Measurements from ENCODE around the gene LAMC2. TPM values are rescaled to one million over a fixed set of nuclear protein-coding genes. Genes with fewer than 3 reads are reported as not detected.
A peak's percentile ranks its signal among the peaks of the same experiment; 100 is the strongest.

LAMC2 gene
- total and polyA plus RNA-seq, 7 donors = 0.25 to 1.3 (median 0.99) TPM

DNA sequence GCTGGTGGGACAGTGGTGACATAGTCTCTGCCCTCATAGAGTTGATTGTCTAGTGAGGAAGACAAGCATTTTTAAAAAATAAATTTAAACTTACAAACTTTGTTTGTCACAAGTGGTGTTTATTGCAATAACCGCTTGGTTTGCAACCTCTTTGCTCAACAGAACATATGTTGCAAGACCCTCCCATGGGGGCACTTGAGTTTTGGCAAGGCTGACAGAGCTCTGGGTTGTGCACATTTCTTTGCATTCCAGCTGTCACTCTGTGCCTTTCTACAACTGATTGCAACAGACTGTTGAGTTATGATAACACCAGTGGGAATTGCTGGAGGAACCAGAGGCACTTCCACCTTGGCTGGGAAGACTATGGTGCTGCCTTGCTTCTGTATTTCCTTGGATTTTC is 58.4 kb downstream of the LAMC2 start:
- Histone ChIP-seq H3K9me3 (no peaks in the 10 kb centered on the region), H3K27ac (peak overlapping the region; percentile 39)

DNA sequence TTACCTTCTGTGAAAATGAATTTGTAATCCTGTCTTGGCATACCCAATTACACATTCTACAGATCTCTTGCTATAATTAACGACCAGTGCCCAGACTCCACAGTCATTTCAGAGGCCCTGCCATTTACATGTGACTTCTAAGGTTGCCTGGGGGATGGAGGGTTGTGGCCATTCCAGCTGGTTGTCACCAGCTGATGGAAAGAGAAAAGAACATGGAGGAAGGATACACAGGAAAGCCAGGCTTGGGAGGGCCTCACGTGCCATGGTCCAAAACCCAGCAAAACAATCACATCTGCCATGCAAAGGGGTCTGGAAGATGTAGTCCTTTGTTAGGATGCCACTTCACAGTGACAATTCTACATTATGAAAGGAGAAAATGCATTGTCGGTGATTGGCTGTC is 59.3 kb downstream of the LAMC2 start:
- DNase-seq = no peak
- Histone ChIP-seq H3K4me3 (no peak overlapping the region), H3K27ac (no peak overlapping the region), H3K4me1 (no peaks in the 10 kb centered on the region), H3K27me3 (ENCODE audit: insufficient read depth in 3 of 3, low read length in 2 of 3) (no peaks in the 10 kb centered on the region), H3K36me3 (ENCODE audit: insufficient read depth in 1 of 2, low read depth in 1 of 2) (no peaks in the 10 kb centered on the region), H3K9me3 (no peaks in the 10 kb centered on the region)
- 93 to 98% (median 94%) methylated on average over 3 of the region's 3 CpGs for WGBS, 3 donors
- TF ChIP-seq, protein P1, sequence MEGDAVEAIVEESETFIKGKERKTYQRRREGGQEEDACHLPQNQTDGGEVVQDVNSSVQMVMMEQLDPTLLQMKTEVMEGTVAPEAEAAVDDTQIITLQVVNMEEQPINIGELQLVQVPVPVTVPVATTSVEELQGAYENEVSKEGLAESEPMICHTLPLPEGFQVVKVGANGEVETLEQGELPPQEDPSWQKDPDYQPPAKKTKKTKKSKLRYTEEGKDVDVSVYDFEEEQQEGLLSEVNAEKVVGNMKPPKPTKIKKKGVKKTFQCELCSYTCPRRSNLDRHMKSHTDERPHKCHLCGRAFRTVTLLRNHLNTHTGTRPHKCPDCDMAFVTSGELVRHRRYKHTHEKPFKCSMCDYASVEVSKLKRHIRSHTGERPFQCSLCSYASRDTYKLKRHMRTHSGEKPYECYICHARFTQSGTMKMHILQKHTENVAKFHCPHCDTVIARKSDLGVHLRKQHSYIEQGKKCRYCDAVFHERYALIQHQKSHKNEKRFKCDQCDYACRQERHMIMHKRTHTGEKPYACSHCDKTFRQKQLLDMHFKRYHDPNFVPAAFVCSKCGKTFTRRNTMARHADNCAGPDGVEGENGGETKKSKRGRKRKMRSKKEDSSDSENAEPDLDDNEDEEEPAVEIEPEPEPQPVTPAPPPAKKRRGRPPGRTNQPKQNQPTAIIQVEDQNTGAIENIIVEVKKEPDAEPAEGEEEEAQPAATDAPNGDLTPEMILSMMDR (IDR thresholded peaks at IDR 0.05) = no peak
- intact Hi-C loops (cut with DNase I) = no loop called here
- ATAC-seq = no peak

More for the DNA sequence above, 58.4 kb downstream of the LAMC2 start:
- TF ChIP-seq, protein P1 (IDR thresholded peaks at IDR 0.05) = no peak
- peak; percentile 42 to 57 (median 45) for ATAC-seq
- intact Hi-C loops (cut with DNase I) = no loop called here
- no peak overlapping the region for H3K4me3 ChIP-seq
- no peaks in the 10 kb centered on the region for H3K36me3 ChIP-seq (ENCODE audit: insufficient read depth in 1 of 2, low read depth in 1 of 2)
- H3K4me1 ChIP-seq = no peaks in the 10 kb centered on the region
- 44 to 47% (median 46%) methylated on average over 1 of the region's 1 CpG for WGBS, 3 donors
- peak; percentile 88 to 92 for DNase-seq
- peaks cover 0 to under 1% (median 0%) of the 10 kb centered on the region in 3 donors for H3K27me3 ChIP-seq (ENCODE audit: insufficient read depth in 3 of 3, low read length in 2 of 3)

DNA sequence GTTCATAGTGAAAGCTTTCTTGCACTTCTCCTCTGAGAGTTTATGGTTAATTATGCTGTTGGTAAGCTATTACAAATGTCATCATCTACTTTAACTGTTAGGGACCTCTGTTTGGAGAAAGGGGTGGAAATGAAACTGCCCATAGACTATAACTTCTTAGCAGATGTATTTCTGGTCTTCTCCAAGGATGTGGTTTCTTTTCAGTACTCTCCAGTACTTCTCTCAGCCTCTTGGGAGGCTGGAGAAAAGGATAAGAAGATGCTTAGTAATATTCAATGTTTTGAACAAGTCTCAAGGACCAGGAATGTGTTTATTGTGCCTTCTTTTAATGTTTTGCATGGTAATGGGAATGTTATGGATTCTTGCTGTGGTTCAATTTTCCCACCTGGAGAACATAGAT is 60.4 kb downstream of the LAMC2 start:
- H3K4me1 ChIP-seq = no peaks in the 10 kb centered on the region
- ATAC-seq (no peak), DNase-seq (no peak)
- H3K27me3 ChIP-seq (ENCODE audit: insufficient read depth in 3 of 3, low read length in 2 of 3) = no peaks in the 10 kb centered on the region
- H3K4me3 ChIP-seq = no peak overlapping the region
- H3K36me3 ChIP-seq (ENCODE audit: insufficient read depth in 1 of 2, low read depth in 1 of 2) = no peaks in the 10 kb centered on the region
- intact Hi-C loops (cut with DNase I) = no loop called here
- TF ChIP-seq, protein P1 (IDR thresholded peaks at IDR 0.05) = no peak
- no peak overlapping the region for H3K27ac ChIP-seq
- no peaks in the 10 kb centered on the region for H3K9me3 ChIP-seq

DNA sequence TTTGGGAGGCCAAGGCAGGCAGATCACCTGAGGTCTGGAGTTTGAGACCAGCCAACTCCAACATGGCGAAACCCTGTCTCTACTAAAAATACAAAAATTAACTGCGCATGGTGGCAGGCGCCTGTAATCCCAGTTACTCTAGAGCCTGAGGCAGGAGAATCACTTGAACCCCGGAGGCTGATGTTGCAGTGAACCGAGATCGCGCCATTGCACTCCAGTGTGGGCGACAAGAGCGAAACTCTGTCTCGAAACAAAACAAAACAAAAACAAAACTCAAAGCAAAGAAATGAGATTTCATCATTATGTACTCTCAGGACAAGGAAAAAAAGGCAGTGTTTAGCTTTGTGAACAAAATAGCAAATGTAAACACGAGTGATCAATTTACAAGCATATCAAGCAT is 61.0 kb downstream of the LAMC2 start:
- 94% methylated on average over 11 of the region's 11 CpGs for WGBS, 3 donors
- Histone ChIP-seq H3K9me3 (no peaks in the 10 kb centered on the region), H3K27me3 (ENCODE audit: insufficient read depth in 3 of 3, low read length in 2 of 3) (no peaks in the 10 kb centered on the region), H3K4me3 (no peak overlapping the region), H3K36me3 (ENCODE audit: insufficient read depth in 1 of 2, low read depth in 1 of 2) (no peaks in the 10 kb centered on the region), H3K4me1 (no peaks in the 10 kb centered on the region), H3K27ac (no peak overlapping the region)
- TF ChIP-seq, protein P1 (IDR thresholded peaks at IDR 0.05) = no peak
- intact Hi-C loops (cut with DNase I) = no loop called here
- DNase-seq (no peak), ATAC-seq (no peak)

DNA sequence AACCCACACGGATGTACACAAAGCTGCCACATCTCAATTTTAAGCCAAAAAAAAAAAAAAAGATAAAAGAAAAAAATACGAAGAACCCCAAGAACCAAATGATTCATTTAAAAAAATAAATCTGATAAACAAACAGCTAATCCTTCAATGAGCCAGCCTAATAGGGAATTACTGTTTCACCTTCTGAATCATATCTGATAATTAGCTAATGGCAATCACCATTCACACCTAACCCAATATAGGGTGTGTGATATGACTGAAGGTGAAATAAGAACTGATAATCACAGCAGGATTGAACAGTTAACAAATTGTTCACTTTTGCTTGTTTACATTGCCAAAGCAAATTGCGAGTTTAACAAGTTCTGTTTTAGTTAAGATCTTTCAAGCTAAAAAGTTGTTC is 61.4 kb downstream of the LAMC2 start:
- Histone ChIP-seq H3K36me3 (ENCODE audit: insufficient read depth in 1 of 2, low read depth in 1 of 2) (no peaks in the 10 kb centered on the region), H3K4me3 (no peak overlapping the region), H3K27me3 (ENCODE audit: insufficient read depth in 3 of 3, low read length in 2 of 3) (no peaks in the 10 kb centered on the region), H3K4me1 (no peaks in the 10 kb centered on the region), H3K27ac (no peak overlapping the region), H3K9me3 (no peaks in the 10 kb centered on the region)
- 93 to 95% (median 94%) methylated on average over 3 of the region's 3 CpGs for WGBS, 3 donors
- ATAC-seq = no peak
- no peak for DNase-seq
- intact Hi-C loops (cut with DNase I) = no loop called here
- TF ChIP-seq, protein P1 (IDR thresholded peaks at IDR 0.05) = no peak

Data from psoas muscle (tissue), 8 donors.